ENCODE results near the gene SLC25A18. TPM values are rescaled to one million over a fixed set of nuclear protein-coding genes. Genes with fewer than 3 reads are reported as not detected.

The SLC25A18 gene
- total RNA-seq, 1 experiment from 2014 or later = 3.9 TPM

- POLR2A ChIA-PET = interaction anchor here (0.6 to 1.5 kb wide), 2 partner anchors 10 to 465 kb away, joined by 3 read pairs; partner anchors contain the start of gene BCL2L13
- H3K9me3 ChIP-seq (ENCODE audit: control insufficient read depth, insufficient read depth, low read depth, low read length) = no peaks in the 10 kb centered on the region
- TF ChIP-seq, protein P1, sequence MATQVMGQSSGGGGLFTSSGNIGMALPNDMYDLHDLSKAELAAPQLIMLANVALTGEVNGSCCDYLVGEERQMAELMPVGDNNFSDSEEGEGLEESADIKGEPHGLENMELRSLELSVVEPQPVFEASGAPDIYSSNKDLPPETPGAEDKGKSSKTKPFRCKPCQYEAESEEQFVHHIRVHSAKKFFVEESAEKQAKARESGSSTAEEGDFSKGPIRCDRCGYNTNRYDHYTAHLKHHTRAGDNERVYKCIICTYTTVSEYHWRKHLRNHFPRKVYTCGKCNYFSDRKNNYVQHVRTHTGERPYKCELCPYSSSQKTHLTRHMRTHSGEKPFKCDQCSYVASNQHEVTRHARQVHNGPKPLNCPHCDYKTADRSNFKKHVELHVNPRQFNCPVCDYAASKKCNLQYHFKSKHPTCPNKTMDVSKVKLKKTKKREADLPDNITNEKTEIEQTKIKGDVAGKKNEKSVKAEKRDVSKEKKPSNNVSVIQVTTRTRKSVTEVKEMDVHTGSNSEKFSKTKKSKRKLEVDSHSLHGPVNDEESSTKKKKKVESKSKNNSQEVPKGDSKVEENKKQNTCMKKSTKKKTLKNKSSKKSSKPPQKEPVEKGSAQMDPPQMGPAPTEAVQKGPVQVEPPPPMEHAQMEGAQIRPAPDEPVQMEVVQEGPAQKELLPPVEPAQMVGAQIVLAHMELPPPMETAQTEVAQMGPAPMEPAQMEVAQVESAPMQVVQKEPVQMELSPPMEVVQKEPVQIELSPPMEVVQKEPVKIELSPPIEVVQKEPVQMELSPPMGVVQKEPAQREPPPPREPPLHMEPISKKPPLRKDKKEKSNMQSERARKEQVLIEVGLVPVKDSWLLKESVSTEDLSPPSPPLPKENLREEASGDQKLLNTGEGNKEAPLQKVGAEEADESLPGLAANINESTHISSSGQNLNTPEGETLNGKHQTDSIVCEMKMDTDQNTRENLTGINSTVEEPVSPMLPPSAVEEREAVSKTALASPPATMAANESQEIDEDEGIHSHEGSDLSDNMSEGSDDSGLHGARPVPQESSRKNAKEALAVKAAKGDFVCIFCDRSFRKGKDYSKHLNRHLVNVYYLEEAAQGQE (IDR thresholded peaks at IDR 0.05; ENCODE audit: insufficient read depth in 1 of 2, low read depth in 2 of 2, low read length in 1 of 2) = no peak
- TF ChIP-seq CTCF (IDR thresholded peaks at IDR 0.05) = no peak
- TF ChIP-seq POLR2AphosphoS5 (IDR thresholded peaks at IDR 0.05; ENCODE audit: low read depth, low read length) = no peak
- no peak for TF ChIP-seq TCF7L2 (IDR thresholded peaks at IDR 0.05; ENCODE audit: low read depth, low read length)
- no peak for TF ChIP-seq SIN3A (IDR thresholded peaks at IDR 0.05; ENCODE audit: borderline replicate concordance, insufficient read depth, low read depth, low read length)
- intact Hi-C loops (cut with micrococcal nuclease; ENCODE audit: unreplicated experiment) = no loop called here
- no peak for ATAC-seq
- H3K4me3 ChIP-seq (ENCODE audit: low read depth in 2 of 2, low read length in 2 of 2) = peak overlapping the region; percentile 97 to 98
- peaks cover 2% of the 10 kb centered on the region; the same call in 1 of the 2 replicates for H3K36me3 ChIP-seq (ENCODE audit: control insufficient read depth, insufficient read depth, low read length)
- no peak for DNase-seq (ENCODE audit: low read depth, low spot score)
- BruUV-seq (replicated peaks) = no TSS peak
- CTCF ChIA-PET = no interaction called here
- H3K27ac ChIP-seq (ENCODE audit: low read length) = peak overlapping the region; percentile 97
- in situ Hi-C loops (cut with HindIII; ENCODE audit: low pct_unique_long_range_greater_than_20kb, low sequenced_read_pairs) = no loop called here
- H3K27me3 ChIP-seq (ENCODE audit: control insufficient read depth, insufficient read depth, low read length) = no peaks in the 10 kb centered on the region
- peaks cover 23% of the 10 kb centered on the region for H3K4me1 ChIP-seq (ENCODE audit: control insufficient read depth, insufficient read depth, low read length)
These were observed 65.8 kb downstream of the SLC25A18 start for GRCh38 chr22:17629173-17629489.

DNA sequence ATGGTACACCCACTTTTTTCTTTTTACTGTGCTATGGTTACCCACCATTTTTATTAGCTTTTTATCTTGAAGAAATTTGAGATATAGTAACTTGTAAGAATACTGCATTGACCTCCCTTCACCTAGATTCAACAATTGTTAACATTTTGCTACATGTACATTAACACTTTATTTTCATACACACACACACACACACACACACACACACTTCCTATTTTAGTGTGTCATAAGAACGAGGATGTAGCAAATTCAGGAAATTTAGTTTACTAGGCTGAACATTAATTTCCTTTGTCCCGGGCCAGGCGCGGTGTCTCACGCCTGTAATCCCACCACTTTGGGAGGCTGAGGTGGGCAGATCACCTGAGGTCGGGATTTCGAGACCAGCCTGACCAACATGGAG lies 66.3 kb downstream of the SLC25A18 start:
- no TSS peak for BruUV-seq (replicated peaks)
- H3K4me3 ChIP-seq (ENCODE audit: low read depth in 2 of 2, low read length in 2 of 2) = peak overlapping the region; percentile 97 to 98; a peak in 3 of 4 replicates
- peak overlapping the region; percentile 97 for H3K27ac ChIP-seq (ENCODE audit: low read length)
- intact Hi-C loops (cut with micrococcal nuclease; ENCODE audit: unreplicated experiment) = no loop called here
- POLR2A ChIA-PET = interaction anchor here (0.6 to 1.5 kb wide), 2 partner anchors 10 to 466 kb away, joined by 3 read pairs; partner anchors contain the start of gene BCL2L13
- no peaks in the 10 kb centered on the region for H3K27me3 ChIP-seq (ENCODE audit: control insufficient read depth, insufficient read depth, low read length)
- TF ChIP-seq TCF7L2 (IDR thresholded peaks at IDR 0.05; ENCODE audit: low read depth, low read length) (no peak), POLR2AphosphoS5 (IDR thresholded peaks at IDR 0.05; ENCODE audit: low read depth, low read length) (no peak), CTCF (IDR thresholded peaks at IDR 0.05) (no peak), SIN3A (IDR thresholded peaks at IDR 0.05; ENCODE audit: borderline replicate concordance, insufficient read depth, low read depth, low read length) (no peak)
- TF ChIP-seq, protein P1 (IDR thresholded peaks at IDR 0.05; ENCODE audit: insufficient read depth in 1 of 2, low read depth in 2 of 2, low read length in 1 of 2) = no peak
- no peaks in the 10 kb centered on the region for H3K9me3 ChIP-seq (ENCODE audit: control insufficient read depth, insufficient read depth, low read depth, low read length)
- ATAC-seq (no peak), DNase-seq (ENCODE audit: low read depth, low spot score) (no peak)
- in situ Hi-C loops (cut with HindIII; ENCODE audit: low pct_unique_long_range_greater_than_20kb, low sequenced_read_pairs) = no loop called here
- peaks cover 2% of the 10 kb centered on the region; the same call in 1 of the 2 replicates for H3K36me3 ChIP-seq (ENCODE audit: control insufficient read depth, insufficient read depth, low read length)
- peaks cover 23% of the 10 kb centered on the region for H3K4me1 ChIP-seq (ENCODE audit: control insufficient read depth, insufficient read depth, low read length)
- CTCF ChIA-PET = no interaction called here

All from Panc1 (cell line).